ENCODE data around the gene CEACAM6. TPM values are rescaled to one million over a fixed set of nuclear protein-coding genes. Genes with fewer than 3 reads are reported as not detected.

CEACAM6 gene
- polyA plus RNA-seq, 1 experiment = not detected

DNA sequence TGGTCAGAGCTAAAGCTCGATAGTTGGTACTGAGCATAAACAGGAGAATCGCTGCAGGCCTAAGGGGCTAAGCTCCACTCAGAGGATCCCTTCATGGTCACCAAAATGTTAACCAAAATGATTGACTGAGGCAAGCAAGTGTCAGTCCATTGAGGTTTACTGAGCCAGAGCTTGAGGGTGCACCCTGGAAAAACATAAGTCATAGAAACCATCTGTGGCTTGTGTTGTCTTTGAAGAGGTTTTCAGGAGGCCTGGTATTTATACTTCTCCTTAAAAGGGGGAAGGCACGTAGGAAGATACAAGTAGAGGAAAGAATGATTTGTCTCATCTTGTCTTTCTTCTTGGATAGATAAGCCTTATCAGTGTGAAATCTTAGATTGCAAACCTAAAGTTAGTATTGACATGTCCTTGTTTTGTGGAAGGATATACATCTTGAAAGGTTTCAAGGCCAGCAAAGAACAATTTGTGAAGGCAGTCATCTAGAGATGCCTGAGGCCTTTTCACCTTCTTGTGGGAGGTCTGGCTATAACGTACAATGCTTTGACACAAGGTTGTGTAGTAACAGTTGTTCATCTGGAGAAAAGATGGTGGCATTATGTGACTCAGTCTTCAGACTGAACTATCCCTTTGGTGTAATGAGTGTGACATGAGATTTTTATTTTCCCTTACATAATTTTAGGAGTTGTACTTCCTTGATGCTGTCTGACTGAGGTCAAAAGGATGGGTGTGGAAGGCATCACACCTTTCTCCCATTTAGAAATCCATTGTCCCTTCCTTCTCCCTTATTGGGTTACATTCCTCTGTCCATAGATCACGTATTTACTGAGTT is 14.7 kb upstream of the CEACAM6 start:
- no peaks in the 10 kb centered on the region for H3K27me3 ChIP-seq (ENCODE audit: control insufficient read depth, insufficient read depth, low read length)
- no peak for DNase-seq (ENCODE audit: low read depth, low spot score)
- CTCF ChIA-PET = no interaction called here
- TF ChIP-seq, protein P1, sequence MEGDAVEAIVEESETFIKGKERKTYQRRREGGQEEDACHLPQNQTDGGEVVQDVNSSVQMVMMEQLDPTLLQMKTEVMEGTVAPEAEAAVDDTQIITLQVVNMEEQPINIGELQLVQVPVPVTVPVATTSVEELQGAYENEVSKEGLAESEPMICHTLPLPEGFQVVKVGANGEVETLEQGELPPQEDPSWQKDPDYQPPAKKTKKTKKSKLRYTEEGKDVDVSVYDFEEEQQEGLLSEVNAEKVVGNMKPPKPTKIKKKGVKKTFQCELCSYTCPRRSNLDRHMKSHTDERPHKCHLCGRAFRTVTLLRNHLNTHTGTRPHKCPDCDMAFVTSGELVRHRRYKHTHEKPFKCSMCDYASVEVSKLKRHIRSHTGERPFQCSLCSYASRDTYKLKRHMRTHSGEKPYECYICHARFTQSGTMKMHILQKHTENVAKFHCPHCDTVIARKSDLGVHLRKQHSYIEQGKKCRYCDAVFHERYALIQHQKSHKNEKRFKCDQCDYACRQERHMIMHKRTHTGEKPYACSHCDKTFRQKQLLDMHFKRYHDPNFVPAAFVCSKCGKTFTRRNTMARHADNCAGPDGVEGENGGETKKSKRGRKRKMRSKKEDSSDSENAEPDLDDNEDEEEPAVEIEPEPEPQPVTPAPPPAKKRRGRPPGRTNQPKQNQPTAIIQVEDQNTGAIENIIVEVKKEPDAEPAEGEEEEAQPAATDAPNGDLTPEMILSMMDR (IDR thresholded peaks at IDR 0.05; ENCODE audit: low read depth, low read length) = no peak
- H3K27ac ChIP-seq (ENCODE audit: low read depth, low read length) = no peak overlapping the region
- no peak overlapping the region for H3K4me3 ChIP-seq (ENCODE audit: low read depth, low read length)
- no peaks in the 10 kb centered on the region for H3K9me3 ChIP-seq (ENCODE audit: control insufficient read depth, insufficient read depth, low read length)
- POLR2A ChIA-PET = interaction anchor here (0.5 kb wide), 1 partner anchor 681 kb away, joined by 4 read pairs; no protein-coding TSS in a partner anchor

GRCh38 chr19:41741244-41741554 is 14.1 kb upstream of the CEACAM6 start:
- CTCF ChIA-PET = no interaction called here
- Histone ChIP-seq H3K9me3 (ENCODE audit: control insufficient read depth, insufficient read depth, low read length) (no peaks in the 10 kb centered on the region), H3K4me3 (ENCODE audit: low read depth, low read length) (no peak overlapping the region), H3K27me3 (ENCODE audit: control insufficient read depth, insufficient read depth, low read length) (no peaks in the 10 kb centered on the region), H3K27ac (ENCODE audit: low read depth, low read length) (no peak overlapping the region)
- POLR2A ChIA-PET = no interaction called here
- TF ChIP-seq, protein P1 (IDR thresholded peaks at IDR 0.05; ENCODE audit: low read depth, low read length) = no peak
- DNase-seq (ENCODE audit: low read depth, low spot score) = no peak

- no peak overlapping the region for H3K27ac ChIP-seq (ENCODE audit: low read depth, low read length)
- ChIA-PET CTCF (interaction anchor here (0.7 kb wide), 2 partner anchors 9 to 40 kb away, joined by 3 read pairs; no protein-coding TSS in a partner anchor), POLR2A (no interaction called here)
- TF ChIP-seq, protein P1 (IDR thresholded peaks at IDR 0.05; ENCODE audit: low read depth, low read length) = no peak
- H3K4me3 ChIP-seq (ENCODE audit: low read depth, low read length) = no peak overlapping the region
- no peaks in the 10 kb centered on the region for H3K9me3 ChIP-seq (ENCODE audit: control insufficient read depth, insufficient read depth, low read length)
- H3K27me3 ChIP-seq (ENCODE audit: control insufficient read depth, insufficient read depth, low read length) = peaks cover 3% of the 10 kb centered on the region
- no peak for DNase-seq (ENCODE audit: low read depth, low spot score)
Observed at GRCh38 chr19:41744850-41745249, 10.5 kb upstream of the CEACAM6 start.

DNA sequence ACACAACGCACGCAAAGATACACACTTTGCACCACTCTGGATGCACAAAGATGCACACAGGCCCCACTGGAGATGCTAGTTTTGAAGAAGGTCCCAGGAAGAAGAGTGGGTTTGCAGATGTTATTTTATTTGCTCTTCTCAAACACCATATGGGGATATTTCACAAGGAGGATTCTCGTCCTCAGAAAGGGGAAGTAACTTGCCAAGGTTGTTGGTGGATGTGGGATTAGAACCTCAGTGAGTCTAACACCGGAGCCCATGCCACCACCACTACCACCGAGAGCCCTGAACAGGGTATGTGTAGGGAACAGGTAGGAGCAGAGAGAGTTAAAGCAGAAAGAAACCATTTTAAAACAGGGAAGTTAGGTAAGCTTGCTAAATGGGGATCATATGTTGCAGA is 9.6 kb upstream of the CEACAM6 start:
- TF ChIP-seq, protein P1 (IDR thresholded peaks at IDR 0.05; ENCODE audit: low read depth, low read length) = no peak
- Histone ChIP-seq H3K9me3 (ENCODE audit: control insufficient read depth, insufficient read depth, low read length) (no peaks in the 10 kb centered on the region), H3K27me3 (ENCODE audit: control insufficient read depth, insufficient read depth, low read length) (peaks cover 3% of the 10 kb centered on the region), H3K27ac (ENCODE audit: low read depth, low read length) (no peak overlapping the region), H3K4me3 (ENCODE audit: low read depth, low read length) (no peak overlapping the region)
- ChIA-PET POLR2A (no interaction called here), CTCF (interaction anchor here (0.7 to 2.1 kb wide), 3 partner anchors 8 to 103 kb away, joined by 3 to 17 read pairs (median 3); no protein-coding TSS in a partner anchor)
- DNase-seq (ENCODE audit: low read depth, low spot score) = no peak

GRCh38 chr19:41746593-41747227 is 8.6 kb upstream of the CEACAM6 start:
- no peak overlapping the region for H3K27ac ChIP-seq (ENCODE audit: low read depth, low read length)
- H3K9me3 ChIP-seq (ENCODE audit: control insufficient read depth, insufficient read depth, low read length) = no peaks in the 10 kb centered on the region
- H3K4me3 ChIP-seq (ENCODE audit: low read depth, low read length) = no peak overlapping the region
- ChIA-PET CTCF (interaction anchor here (2.1 kb wide), 1 partner anchor 104 kb away, joined by 17 read pairs; no protein-coding TSS in a partner anchor), POLR2A (no interaction called here)
- TF ChIP-seq, protein P1 (IDR thresholded peaks at IDR 0.05; ENCODE audit: low read depth, low read length) = peak; percentile 57
- DNase-seq (ENCODE audit: low read depth, low spot score) = no peak
- H3K27me3 ChIP-seq (ENCODE audit: control insufficient read depth, insufficient read depth, low read length) = peaks cover 3% of the 10 kb centered on the region
